Inferior parietal cortex (tissue), 1 donor: Measurements from ENCODE around the gene ST3GAL6.

Experiments
- DNase-seq: peaks from one replicate; pipeline ENCODE4 v3.0.0-alpha.2; 2016; ENCODE audit errors: extremely low spot score

The ST3GAL6 gene

GRCh38 chr3:98776140-98776493, 13.0 kb downstream of the ST3GAL6 start:
- no peak for DNase-seq

GRCh38 chr3:98777286-98777685, 14.1 kb downstream of the ST3GAL6 start:
- no peak for DNase-seq

DNA sequence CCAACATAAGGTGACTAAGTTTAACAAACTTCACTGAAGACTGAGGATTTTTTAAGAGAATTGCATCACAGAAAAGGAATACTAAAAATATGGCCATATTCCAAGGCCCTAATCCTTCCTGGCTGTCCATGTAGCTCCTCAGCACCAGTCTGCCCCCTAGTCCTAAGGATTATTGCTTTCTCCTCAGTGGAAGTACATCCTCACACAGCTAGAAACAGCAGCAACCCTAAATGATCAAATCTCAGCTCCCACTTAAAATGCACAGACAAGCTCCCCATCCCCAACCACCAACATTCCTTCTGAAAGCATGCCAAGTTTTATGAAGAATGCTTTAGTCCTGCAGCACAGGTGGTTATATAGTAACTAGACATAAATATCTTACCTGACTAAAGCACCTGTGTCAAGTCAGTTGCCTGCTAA, 14.7 kb downstream of the ST3GAL6 start:
- no peak for DNase-seq

- no peak for DNase-seq
Observed at GRCh38 chr3:98778383-98778782, 15.2 kb downstream of the ST3GAL6 start.

DNA sequence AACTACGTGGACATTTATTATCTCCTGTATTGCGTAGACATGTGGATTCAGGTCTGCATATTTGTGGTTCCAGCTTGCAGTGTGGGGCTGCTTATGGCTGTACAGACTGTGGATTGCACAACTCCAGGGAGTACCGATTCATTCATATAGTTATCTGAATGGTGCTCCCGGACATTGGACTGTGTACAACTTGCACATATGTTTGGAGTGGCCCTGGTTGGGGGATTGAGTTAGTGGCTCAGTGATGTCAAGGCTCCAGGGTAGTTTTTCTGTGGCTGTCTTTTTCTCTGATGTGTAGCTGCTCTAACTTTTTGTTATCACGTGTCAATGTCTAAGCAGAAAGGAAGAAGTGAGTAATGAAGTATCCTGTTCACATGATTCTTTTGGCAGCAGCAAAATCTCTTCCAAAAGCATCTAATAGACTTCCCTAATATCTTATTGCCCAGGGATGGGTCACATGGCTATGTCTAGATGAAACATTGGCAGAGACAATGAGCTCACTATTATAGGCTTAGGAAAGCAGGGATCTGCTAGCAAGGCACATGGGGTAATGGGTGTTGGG, 15.8 kb downstream of the ST3GAL6 start:
- no peak for DNase-seq

GRCh38 chr3:98779541-98780335, 16.6 kb downstream of the ST3GAL6 start:
- DNase-seq = peak; percentile 73

GRCh38 chr3:98780343-98780742, 17.2 kb downstream of the ST3GAL6 start:
- DNase-seq = no peak

GRCh38 chr3:98782824-98783500, 19.8 kb downstream of the ST3GAL6 start:
- no peak for DNase-seq

DNA sequence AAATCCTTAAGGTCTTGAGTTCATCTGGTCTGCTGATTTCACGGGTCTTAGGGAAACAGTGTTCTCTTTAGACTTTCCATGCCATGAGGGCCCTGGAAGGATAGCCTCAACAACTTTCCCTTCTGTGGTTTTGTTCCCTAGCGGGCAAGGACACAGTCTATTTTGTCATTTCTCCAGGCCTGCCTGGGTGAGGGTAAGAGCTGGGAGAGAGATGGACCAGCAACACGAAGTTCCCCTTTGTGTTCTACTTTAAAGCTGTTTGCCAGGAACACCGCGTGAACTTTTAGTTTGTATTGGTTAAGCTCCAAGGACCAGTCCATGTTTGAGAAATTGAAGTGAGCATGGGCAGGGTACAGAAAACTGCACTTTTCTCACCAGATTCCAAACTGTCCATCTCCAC, 20.9 kb downstream of the ST3GAL6 start:
- no peak for DNase-seq

DNA sequence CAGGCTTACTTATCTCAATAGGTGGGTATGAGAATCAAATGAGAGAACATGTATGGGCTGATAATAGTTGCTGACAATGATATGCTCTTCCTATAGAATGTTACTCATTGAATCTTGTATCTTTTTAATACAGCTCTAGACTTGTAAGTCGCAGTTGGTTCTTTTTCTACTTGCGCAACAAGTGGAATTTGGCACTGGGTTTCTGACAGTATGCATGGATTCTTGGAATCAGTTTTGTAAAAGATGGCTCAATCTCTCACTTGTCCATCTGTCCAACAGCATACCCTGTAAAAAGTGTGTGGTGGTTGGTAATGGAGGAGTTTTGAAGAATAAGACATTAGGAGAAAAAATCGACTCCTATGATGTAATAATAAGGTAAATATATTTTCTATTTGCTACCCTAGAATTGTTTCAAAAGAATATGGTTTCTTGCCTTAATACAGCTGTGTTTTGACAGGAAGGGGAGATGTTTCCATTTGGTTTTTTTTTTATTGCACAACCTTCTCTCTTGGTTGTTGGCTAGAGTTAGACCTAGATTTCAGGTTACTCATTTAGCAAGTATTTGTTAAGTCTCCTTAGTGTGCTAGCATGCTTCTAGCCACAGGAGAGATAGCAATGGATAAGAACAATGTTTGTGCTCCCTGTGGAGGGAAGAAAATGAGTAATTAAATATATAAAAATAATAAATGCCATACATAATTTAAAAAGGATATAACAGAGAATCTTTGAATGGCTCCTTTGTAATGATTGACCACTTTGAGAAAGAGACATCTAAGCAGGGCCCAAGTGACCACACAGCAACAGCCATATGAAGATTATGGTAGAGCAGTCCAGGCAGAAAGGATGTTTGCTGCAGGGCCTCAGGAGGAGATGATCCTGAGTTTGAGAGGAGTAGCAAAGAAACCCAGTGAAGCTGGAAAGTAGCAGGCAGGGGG, 21.8 kb downstream of the ST3GAL6 start:
- DNase-seq = no peak

GRCh38 chr3:98786364-98787006, 23.3 kb downstream of the ST3GAL6 start:
- no peak for DNase-seq

- DNase-seq = no peak
Observed at GRCh38 chr3:98787181-98787580, 24.0 kb downstream of the ST3GAL6 start.

- DNase-seq = no peak
Observed at GRCh38 chr3:98788651-98789050, 25.5 kb downstream of the ST3GAL6 start.

GRCh38 chr3:98791341-98792325, 28.5 kb downstream of the ST3GAL6 start:
- no peak for DNase-seq

- DNase-seq = no peak
Observed at GRCh38 chr3:98793971-98794370, 30.8 kb downstream of the ST3GAL6 start.

DNA sequence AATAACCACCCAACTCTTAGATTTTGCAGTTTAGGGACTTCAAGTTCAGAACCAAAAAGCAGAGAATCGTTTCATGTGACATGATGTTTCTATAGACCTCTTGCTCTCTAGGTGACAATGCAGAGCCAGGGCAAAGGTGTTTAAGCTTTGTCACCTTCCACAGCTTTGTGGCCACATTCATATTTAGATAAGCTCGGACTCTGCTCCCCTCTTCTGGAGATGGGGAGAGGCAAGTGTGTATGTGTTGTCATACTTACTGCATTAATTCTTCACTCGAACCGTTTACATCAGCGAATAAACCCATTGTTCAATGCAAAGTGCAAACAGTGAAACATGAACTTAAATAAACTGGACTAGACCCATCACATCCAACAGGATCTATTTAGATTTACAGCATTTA, 33.2 kb downstream of the ST3GAL6 start:
- no peak for DNase-seq

DNA sequence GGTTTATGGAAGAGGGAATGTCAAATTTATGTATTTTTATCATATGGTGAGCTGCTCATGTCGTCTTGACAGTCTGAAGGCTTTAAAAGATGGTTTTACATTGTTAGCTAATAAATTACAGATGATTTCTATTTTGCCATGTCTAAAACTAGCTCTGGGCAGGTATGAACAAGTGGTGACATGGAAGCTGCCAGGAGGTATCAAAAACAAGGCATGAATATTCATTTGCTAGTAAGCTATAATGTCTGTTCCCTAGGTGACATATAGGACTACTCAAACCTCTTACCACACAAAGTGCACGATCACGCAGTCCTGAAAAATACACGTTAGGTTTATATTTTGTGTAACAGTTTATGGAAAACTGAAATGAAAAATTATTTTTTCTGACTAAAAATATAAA, 34.8 kb downstream of the ST3GAL6 start:
- no peak for DNase-seq

- no peak for DNase-seq
Observed at GRCh38 chr3:98798820-98799219, 35.7 kb downstream of the ST3GAL6 start.

DNA sequence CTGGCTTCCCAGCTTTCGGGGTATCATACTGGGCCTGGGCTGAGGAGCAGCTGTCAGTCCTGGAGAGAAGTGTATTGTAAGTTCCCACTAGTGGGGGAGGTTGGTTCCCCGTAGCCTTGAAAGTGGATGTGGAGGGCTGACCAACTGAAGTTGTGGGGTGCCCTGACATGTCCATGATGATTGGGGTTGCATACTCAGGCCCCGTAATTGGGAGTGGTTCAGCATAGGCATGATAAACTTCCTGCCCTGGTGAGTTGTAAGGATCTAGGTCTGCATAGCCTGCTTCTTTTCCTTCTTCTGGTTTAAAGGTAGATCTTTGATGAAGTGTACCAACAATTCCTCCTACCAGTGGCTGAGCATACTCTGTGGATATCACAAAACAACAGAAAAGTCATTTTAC, 36.3 kb downstream of the ST3GAL6 start:
- no peak for DNase-seq

- DNase-seq = no peak
Observed at GRCh38 chr3:98800401-98800800, 37.3 kb downstream of the ST3GAL6 start.
